ENCODE data around the gene FAM131B.

DNA sequence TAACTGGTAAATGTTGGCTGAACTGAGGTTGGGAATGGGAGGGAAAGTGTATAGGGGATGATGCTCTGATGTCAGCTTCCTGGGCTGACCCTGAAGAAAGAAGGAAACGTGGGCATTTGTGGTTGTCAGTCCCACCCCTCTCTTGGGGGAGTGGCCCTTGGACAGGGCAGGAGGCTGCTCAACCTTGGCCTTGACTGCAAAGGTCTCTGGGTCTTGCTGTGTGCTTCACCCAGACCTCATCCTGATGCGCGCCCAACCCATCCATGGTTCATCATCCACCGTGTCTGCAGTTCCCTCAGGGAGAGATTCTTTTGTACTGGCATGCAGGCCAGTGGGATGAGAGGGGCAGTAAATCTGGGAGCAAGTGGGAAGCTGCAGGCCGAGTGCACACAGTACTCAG, 13.9 kb upstream of the FAM131B start:
- TF ChIP-seq, protein P1, sequence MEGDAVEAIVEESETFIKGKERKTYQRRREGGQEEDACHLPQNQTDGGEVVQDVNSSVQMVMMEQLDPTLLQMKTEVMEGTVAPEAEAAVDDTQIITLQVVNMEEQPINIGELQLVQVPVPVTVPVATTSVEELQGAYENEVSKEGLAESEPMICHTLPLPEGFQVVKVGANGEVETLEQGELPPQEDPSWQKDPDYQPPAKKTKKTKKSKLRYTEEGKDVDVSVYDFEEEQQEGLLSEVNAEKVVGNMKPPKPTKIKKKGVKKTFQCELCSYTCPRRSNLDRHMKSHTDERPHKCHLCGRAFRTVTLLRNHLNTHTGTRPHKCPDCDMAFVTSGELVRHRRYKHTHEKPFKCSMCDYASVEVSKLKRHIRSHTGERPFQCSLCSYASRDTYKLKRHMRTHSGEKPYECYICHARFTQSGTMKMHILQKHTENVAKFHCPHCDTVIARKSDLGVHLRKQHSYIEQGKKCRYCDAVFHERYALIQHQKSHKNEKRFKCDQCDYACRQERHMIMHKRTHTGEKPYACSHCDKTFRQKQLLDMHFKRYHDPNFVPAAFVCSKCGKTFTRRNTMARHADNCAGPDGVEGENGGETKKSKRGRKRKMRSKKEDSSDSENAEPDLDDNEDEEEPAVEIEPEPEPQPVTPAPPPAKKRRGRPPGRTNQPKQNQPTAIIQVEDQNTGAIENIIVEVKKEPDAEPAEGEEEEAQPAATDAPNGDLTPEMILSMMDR (conservative IDR thresholded peaks at IDR 0.05 in 1 of 2, IDR thresholded peaks at IDR 0.05 in 1 of 2; ENCODE audit: extremely low read depth in 1 of 2, insufficient read depth in 1 of 2, low read depth in 1 of 2, low read length in 2 of 2), result no peak
- TF ChIP-seq EZH2 (IDR thresholded peaks at IDR 0.05; ENCODE audit: borderline replicate concordance, low read length), result no peak

Measured in mammary epithelial cell (primary cell).